Tibial nerve (tissue), 3 donors: ENCODE measurements around the gene C2CD2L.

Experiments
- CTCF ChIP-seq, 5 experiments: fragments of 200-600 bp in 3 of 5; fragments of 450-650 bp in 2 of 5; sonication (generic) in 3 of 5; IDR thresholded peaks; one replicate each; pipeline ENCODE4 v1.5.1; 2016 to 2019; ENCODE audit warnings: antibody characterized with exemption in 5 of 5, mild to moderate bottlenecking in 3 of 5, moderate library complexity in 2 of 5
- POLR2A ChIP-seq, 2 donors: fragments of 450-650 bp; IDR thresholded peaks; one replicate each; pipeline ENCODE4 v1.6.1; 2017; ENCODE audit warnings: antibody characterized with exemption in 2 of 2, mild to moderate bottlenecking in 2 of 2, moderate library complexity in 2 of 2

GRCh38 chr11:119091178-119091577 lies 16.0 kb upstream of the C2CD2L start:
- TF ChIP-seq CTCF (IDR thresholded peaks at IDR 0.05) (no peak), POLR2A (IDR thresholded peaks at IDR 0.05) (no peak)
